NT2/D1 (cell line): ENCODE data around the gene VPS8.

Source experiments
- SUZ12 ChIP-seq: IDR thresholded peaks from 2 replicates; pipeline ENCODE4 v1.6.1; 2011; ENCODE audit not compliant: insufficient read length, insufficient read depth; ENCODE audit errors: extremely low read depth
- YY1 ChIP-seq: IDR thresholded peaks from 2 replicates; pipeline ENCODE4 v1.6.1; 2011; ENCODE audit not compliant: insufficient read length, insufficient read depth
- ZNF274 ChIP-seq: IDR thresholded peaks from 2 replicates; pipeline ENCODE4 v1.6.1; 2011; ENCODE audit warnings: mild to moderate bottlenecking, low read depth, low read length

DNA sequence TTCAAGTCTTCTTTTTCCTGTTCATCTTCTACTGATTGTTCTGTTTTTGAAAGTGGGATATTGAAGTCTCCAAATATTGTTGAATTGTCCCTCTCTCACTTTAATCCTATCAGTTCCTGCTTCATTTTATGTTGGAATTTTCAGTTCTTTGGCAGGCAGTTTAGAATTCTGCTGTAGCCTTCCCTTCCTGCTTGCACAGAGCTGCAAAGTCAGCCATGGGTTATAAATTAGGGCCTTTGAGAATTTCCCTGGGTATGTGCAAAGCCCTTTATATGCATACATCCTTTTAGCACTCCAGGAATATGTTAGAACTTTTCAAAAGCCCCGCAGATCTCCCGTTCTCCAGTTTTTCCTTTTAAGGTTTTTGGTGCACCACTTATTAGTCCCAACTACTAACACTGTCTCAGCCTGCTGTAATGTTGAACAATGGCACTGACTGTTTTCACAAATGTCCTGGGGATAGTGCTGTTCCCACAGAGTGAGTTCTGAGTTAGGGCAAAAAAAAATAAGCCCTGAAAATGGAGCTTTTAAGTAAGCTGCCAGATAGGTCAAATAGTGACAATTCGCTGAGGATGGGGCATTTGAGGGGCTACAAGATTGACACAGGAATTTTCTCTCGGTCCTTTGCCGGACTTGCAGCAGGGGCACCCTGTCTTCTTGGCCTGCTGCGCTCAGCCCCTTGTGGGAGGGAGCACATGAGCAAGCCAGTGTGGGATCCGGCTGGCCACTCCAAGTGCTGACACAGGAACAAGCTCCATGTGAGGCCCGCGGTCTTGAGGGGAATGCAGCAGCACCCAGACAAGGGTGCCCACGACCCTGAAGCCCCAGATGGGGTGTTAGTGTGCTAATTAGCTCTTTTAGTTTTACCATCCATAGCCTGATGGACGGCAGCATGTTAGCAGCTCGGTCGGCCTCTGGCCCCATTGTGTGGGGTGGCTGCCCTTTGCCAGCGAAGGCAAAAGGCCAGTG lies 96.0 kb downstream of the VPS8 start:
- TF ChIP-seq SUZ12 (no peak), YY1 (no peak), ZNF274 (no peak)
